SK-N-SH treated with all-trans-retinoic acid at 6 μM for 48 hours (cell line): ENCODE results near the gene SCAPER.

Experiments
- ATAC-seq: fragments of 200-7000 bp; cut with Tn5 transposase; 3 replicates; pipeline ENCODE4 v1.9.1; 2020; ENCODE audit warnings: mild to moderate bottlenecking, moderate library complexity
- ARNTL ChIP-seq: fragments of 450-650 bp; formaldehyde crosslinking; IDR thresholded peaks from 2 replicates; pipeline ENCODE4 v1.5.0; 2020; ENCODE audit warnings: low read depth, mild to moderate bottlenecking, moderate library complexity, borderline replicate concordance
- BACH2 ChIP-seq: fragments of 250-450 bp; sonication (Bioruptor Pico); IDR thresholded peaks from 2 replicates; pipeline ENCODE4 v1.9.0; 2021; ENCODE audit warnings: mild to moderate bottlenecking, borderline replicate concordance
- CSDC2 ChIP-seq: fragments of 250-450 bp; sonication (Bioruptor Pico); IDR thresholded peaks from 2 replicates; pipeline ENCODE4 v1.5.0; 2020; ENCODE audit warnings: mild to moderate bottlenecking, moderate library complexity
- ESRRG ChIP-seq: fragments of 250-450 bp; sonication (Bioruptor Pico); IDR thresholded peaks from 2 replicates; pipeline ENCODE4 v1.6.1; 2021; ENCODE audit warnings: mild to moderate bottlenecking
- GLIS3 ChIP-seq: fragments of 250-450 bp; sonication (Bioruptor Pico); IDR thresholded peaks from 2 replicates; pipeline ENCODE4 v1.5.0; 2020; ENCODE audit warnings: mild to moderate bottlenecking, moderate library complexity
- ISL1 ChIP-seq: fragments of 250-450 bp; sonication (Bioruptor Pico); IDR thresholded peaks from 2 replicates; pipeline ENCODE4 v2.1.2; 2022; ENCODE audit warnings: mild to moderate bottlenecking, moderate library complexity
- OSR1 ChIP-seq: fragments of 250-450 bp; sonication (Bioruptor Pico); IDR thresholded peaks from 2 replicates; pipeline ENCODE4 v1.8.0; 2022; ENCODE audit warnings: moderate library complexity, mild to moderate bottlenecking, inconsistent platforms
- PPARA ChIP-seq: fragments of 250-450 bp; sonication (Bioruptor Pico); IDR thresholded peaks from 2 replicates; pipeline ENCODE4 v1.5.0; 2020; ENCODE audit warnings: mild to moderate bottlenecking, borderline replicate concordance
- RARB ChIP-seq: fragments of 250-450 bp; sonication (Bioruptor Pico); IDR thresholded peaks from 2 replicates; pipeline ENCODE4 v1.8.0; 2021; ENCODE audit warnings: mild to moderate bottlenecking, moderate library complexity
- SNAI2 ChIP-seq: fragments of 250-450 bp; sonication (Bioruptor Pico); IDR thresholded peaks from 2 replicates; pipeline ENCODE4 v1.5.0; 2020; ENCODE audit warnings: mild to moderate bottlenecking, moderate library complexity
- TCF4 ChIP-seq: fragments of 250-450 bp; sonication (Bioruptor Pico); IDR thresholded peaks from 2 replicates; pipeline ENCODE4 v1.8.0; 2021; ENCODE audit warnings: mild to moderate bottlenecking, moderate library complexity, borderline replicate concordance
- TOX ChIP-seq: fragments of 250-450 bp; sonication (Bioruptor Pico); IDR thresholded peaks from 2 replicates; pipeline ENCODE4 v1.8.0; 2021; ENCODE audit warnings: mild to moderate bottlenecking, moderate library complexity, borderline replicate concordance
- ZC3H10 ChIP-seq: fragments of 250-450 bp; sonication (Bioruptor Pico); IDR thresholded peaks from 2 replicates; pipeline ENCODE4 v1.5.1; 2021; ENCODE audit warnings: mild to moderate bottlenecking, moderate library complexity
- ZFP3 ChIP-seq: fragments of 250-450 bp; sonication (Bioruptor Pico); IDR thresholded peaks from 2 replicates; pipeline ENCODE4 v1.5.0; 2020; ENCODE audit warnings: mild to moderate bottlenecking, moderate library complexity
- ZNF565 ChIP-seq: fragments of 450-650 bp; formaldehyde crosslinking; conservative IDR thresholded peaks from 2 replicates; pipeline ENCODE4 v1.5.0; 2020; ENCODE audit warnings: low read depth, mild to moderate bottlenecking, moderate library complexity
- ZNF70 ChIP-seq: fragments of 450-650 bp; formaldehyde crosslinking; IDR thresholded peaks from 2 replicates; pipeline ENCODE4 v1.5.0; 2020; ENCODE audit warnings: mild to moderate bottlenecking, moderate library complexity
- ZNF8 ChIP-seq: fragments of 450-650 bp; formaldehyde crosslinking; IDR thresholded peaks from 2 replicates; pipeline ENCODE4 v1.5.0; 2020; ENCODE audit warnings: mild to moderate bottlenecking, moderate library complexity
- TF ChIP-seq, protein P1 (sequence below): fragments of 250-450 bp; sonication (Bioruptor Pico); IDR thresholded peaks from 2 replicates; pipeline ENCODE4 v1.5.1; 2021; ENCODE audit warnings: mild to moderate bottlenecking, moderate library complexity
- TF ChIP-seq, protein P2 (sequence below): fragments of 250-450 bp; sonication (Bioruptor Pico); IDR thresholded peaks from 2 replicates; pipeline ENCODE4 v1.8.0; 2021; ENCODE audit warnings: low read depth, mild to moderate bottlenecking, moderate library complexity, borderline replicate concordance
- TF ChIP-seq, protein P3 (sequence below): fragments of 250-450 bp; sonication (Bioruptor Pico); IDR thresholded peaks from 2 replicates; pipeline ENCODE4 v1.8.0; 2020; ENCODE audit warnings: mild to moderate bottlenecking, moderate library complexity, borderline replicate concordance
- TF ChIP-seq, protein P4 (sequence below): fragments of 250-450 bp; sonication (Bioruptor Pico); IDR thresholded peaks from 2 replicates; pipeline ENCODE4 v1.5.0; 2020; ENCODE audit warnings: mild to moderate bottlenecking, moderate library complexity
- TF ChIP-seq, protein P5 (sequence below): fragments of 250-450 bp; sonication (Bioruptor Pico); IDR thresholded peaks from 2 replicates; pipeline ENCODE4 v1.5.1; 2020; ENCODE audit warnings: low read depth, mild to moderate bottlenecking, moderate library complexity

SCAPER gene

DNA sequence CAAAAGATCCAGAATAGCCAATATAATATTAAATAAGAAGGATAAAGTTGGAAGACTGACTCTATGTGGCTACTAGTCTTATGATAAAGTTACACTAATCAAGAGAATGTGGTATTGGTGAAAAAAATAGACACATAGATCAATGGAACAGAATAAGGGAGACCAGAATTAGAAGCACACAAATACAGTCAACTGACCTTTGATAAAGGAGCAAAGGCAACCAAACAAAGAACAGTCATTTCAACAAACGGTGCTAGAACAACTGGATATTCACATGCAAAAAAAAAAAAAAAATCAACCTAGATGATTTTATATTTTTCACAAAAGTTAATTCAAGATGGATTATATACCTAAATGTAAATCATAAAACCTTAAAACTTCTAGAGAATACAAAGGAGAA is 422.1 kb downstream of the SCAPER start:
- ATAC-seq: no peak
- no peak for TF ChIP-seq GLIS3 (CRISPR knock-in tag)

DNA sequence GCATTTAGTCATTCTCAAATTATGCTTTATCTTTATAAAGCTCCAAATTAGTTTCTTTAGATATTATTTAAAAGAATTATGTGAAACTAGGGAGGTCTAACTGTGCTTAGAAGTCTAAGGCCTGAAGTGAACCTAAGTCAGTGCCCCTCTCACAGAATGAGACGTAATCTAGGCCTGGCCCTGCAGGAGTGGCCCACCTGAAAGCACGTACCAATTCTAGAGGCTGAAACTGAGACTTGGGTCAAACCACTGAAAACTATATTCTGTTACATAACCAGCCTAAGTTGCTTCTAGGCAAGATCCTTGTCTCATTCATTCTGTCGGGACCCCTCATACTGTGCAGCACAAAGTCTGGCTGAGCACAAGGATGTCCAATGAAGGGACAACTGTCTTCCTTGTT is 424.9 kb downstream of the SCAPER start:
- ATAC-seq: no peak
- TF ChIP-seq SNAI2 (CRISPR knock-in tag) (no peak), ISL1 (CRISPR knock-in tag) (no peak), PPARA (no peak), ZNF8 (CRISPR knock-in tag) (no peak), OSR1 (CRISPR knock-in tag) (no peak), ZNF565 (no peak), RARB (CRISPR knock-in tag) (no peak), ZFP3 (CRISPR knock-in tag) (no peak), GLIS3 (CRISPR knock-in tag) (no peak), TCF4 (no peak)
- TF ChIP-seq, protein P1, sequence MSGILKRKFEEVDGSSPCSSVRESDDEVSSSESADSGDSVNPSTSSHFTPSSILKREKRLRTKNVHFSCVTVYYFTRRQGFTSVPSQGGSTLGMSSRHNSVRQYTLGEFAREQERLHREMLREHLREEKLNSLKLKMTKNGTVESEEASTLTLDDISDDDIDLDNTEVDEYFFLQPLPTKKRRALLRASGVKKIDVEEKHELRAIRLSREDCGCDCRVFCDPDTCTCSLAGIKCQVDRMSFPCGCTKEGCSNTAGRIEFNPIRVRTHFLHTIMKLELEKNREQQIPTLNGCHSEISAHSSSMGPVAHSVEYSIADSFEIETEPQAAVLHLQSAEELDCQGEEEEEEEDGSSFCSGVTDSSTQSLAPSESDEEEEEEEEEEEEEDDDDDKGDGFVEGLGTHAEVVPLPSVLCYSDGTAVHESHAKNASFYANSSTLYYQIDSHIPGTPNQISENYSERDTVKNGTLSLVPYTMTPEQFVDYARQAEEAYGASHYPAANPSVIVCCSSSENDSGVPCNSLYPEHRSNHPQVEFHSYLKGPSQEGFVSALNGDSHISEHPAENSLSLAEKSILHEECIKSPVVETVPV (CRISPR knock-in tag): no peak
- TF ChIP-seq, protein P2, sequence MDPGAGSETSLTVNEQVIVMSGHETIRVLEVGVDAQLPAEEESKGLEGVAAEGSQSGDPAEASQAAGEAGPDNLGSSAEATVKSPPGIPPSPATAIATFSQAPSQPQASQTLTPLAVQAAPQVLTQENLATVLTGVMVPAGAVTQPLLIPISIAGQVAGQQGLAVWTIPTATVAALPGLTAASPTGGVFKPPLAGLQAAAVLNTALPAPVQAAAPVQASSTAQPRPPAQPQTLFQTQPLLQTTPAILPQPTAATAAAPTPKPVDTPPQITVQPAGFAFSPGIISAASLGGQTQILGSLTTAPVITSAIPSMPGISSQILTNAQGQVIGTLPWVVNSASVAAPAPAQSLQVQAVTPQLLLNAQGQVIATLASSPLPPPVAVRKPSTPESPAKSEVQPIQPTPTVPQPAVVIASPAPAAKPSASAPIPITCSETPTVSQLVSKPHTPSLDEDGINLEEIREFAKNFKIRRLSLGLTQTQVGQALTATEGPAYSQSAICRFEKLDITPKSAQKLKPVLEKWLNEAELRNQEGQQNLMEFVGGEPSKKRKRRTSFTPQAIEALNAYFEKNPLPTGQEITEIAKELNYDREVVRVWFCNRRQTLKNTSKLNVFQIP (CRISPR knock-in tag): no peak
- TF ChIP-seq, protein P3, sequence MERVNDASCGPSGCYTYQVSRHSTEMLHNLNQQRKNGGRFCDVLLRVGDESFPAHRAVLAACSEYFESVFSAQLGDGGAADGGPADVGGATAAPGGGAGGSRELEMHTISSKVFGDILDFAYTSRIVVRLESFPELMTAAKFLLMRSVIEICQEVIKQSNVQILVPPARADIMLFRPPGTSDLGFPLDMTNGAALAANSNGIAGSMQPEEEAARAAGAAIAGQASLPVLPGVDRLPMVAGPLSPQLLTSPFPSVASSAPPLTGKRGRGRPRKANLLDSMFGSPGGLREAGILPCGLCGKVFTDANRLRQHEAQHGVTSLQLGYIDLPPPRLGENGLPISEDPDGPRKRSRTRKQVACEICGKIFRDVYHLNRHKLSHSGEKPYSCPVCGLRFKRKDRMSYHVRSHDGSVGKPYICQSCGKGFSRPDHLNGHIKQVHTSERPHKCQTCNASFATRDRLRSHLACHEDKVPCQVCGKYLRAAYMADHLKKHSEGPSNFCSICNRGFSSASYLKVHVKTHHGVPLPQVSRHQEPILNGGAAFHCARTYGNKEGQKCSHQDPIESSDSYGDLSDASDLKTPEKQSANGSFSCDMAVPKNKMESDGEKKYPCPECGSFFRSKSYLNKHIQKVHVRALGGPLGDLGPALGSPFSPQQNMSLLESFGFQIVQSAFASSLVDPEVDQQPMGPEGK (CRISPR knock-in tag): no peak
- TF ChIP-seq, protein P4, sequence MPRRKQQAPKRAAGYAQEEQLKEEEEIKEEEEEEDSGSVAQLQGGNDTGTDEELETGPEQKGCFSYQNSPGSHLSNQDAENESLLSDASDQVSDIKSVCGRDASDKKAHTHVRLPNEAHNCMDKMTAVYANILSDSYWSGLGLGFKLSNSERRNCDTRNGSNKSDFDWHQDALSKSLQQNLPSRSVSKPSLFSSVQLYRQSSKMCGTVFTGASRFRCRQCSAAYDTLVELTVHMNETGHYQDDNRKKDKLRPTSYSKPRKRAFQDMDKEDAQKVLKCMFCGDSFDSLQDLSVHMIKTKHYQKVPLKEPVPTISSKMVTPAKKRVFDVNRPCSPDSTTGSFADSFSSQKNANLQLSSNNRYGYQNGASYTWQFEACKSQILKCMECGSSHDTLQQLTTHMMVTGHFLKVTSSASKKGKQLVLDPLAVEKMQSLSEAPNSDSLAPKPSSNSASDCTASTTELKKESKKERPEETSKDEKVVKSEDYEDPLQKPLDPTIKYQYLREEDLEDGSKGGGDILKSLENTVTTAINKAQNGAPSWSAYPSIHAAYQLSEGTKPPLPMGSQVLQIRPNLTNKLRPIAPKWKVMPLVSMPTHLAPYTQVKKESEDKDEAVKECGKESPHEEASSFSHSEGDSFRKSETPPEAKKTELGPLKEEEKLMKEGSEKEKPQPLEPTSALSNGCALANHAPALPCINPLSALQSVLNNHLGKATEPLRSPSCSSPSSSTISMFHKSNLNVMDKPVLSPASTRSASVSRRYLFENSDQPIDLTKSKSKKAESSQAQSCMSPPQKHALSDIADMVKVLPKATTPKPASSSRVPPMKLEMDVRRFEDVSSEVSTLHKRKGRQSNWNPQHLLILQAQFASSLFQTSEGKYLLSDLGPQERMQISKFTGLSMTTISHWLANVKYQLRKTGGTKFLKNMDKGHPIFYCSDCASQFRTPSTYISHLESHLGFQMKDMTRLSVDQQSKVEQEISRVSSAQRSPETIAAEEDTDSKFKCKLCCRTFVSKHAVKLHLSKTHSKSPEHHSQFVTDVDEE (CRISPR knock-in tag): no peak

DNA sequence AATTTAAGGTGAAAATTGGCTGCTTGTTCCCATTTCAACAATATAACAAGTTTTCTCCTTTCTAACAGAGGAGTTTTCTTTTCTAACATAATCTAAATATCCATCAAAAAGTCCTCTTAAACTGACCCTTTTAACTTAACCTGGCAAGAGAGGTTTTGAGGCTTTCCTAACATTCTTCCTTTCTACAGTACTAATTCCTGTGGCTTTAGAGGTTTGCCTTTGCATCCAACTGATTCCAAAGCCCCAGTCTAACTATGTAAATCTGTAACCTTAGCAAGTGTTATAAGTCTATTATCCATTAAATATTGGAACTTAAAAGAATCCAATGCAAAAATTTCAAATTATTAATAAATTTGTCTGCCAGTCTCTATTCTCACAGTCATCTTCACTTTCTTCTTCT is 434.4 kb downstream of the SCAPER start:
- 0 out of 3 replicates have a peak, but pooled peaks have one; percentile 34 for ATAC-seq
- TF ChIP-seq ESRRG (CRISPR knock-in tag): no peak
- TF ChIP-seq GLIS3 (CRISPR knock-in tag): no peak
- TF ChIP-seq ZNF70 (CRISPR knock-in tag): no peak
- TF ChIP-seq, protein P2 (CRISPR knock-in tag): no peak
- TF ChIP-seq TOX (CRISPR knock-in tag): no peak
- no peak for TF ChIP-seq TCF4
- no peak for TF ChIP-seq PPARA
- no peak for TF ChIP-seq ZC3H10 (CRISPR knock-in tag)
- TF ChIP-seq, protein P5, sequence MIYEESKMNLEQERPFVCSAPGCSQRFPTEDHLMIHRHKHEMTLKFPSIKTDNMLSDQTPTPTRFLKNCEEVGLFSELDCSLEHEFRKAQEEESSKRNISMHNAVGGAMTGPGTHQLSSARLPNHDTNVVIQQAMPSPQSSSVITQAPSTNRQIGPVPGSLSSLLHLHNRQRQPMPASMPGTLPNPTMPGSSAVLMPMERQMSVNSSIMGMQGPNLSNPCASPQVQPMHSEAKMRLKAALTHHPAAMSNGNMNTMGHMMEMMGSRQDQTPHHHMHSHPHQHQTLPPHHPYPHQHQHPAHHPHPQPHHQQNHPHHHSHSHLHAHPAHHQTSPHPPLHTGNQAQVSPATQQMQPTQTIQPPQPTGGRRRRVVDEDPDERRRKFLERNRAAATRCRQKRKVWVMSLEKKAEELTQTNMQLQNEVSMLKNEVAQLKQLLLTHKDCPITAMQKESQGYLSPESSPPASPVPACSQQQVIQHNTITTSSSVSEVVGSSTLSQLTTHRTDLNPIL (CRISPR knock-in tag): no peak
- TF ChIP-seq ARNTL: no peak
- no peak for TF ChIP-seq ZNF8 (CRISPR knock-in tag)
- TF ChIP-seq, protein P4 (CRISPR knock-in tag): no peak
- no peak for TF ChIP-seq BACH2 (CRISPR knock-in tag)
- TF ChIP-seq SNAI2 (CRISPR knock-in tag): no peak
- TF ChIP-seq, protein P1 (CRISPR knock-in tag): no peak
- TF ChIP-seq OSR1 (CRISPR knock-in tag): no peak
- TF ChIP-seq CSDC2 (CRISPR knock-in tag): no peak
